HG02870 (cell line): ENCODE measurements around the gene MYL10.

Experiments used
- ATAC-seq: cut with Tn5 transposase; IDR thresholded peaks from one replicate; pipeline ENCODE4 v1.9.1; 2021; ENCODE audit warnings: mild to moderate bottlenecking, moderate library complexity; ENCODE audit not compliant: unreplicated experiment

The MYL10 gene

GRCh38 chr7:101629171-101629570 is at the start of gene MYL10:
TSS of gene MYL10 (minus strand) at chr7:101629296. CDS start at chr7:101629118, 178 bp downstream.
- no peak for ATAC-seq

GRCh38 chr7:101678658-101679057 is 49.6 kb upstream of the MYL10 start:
- ATAC-seq = no peak

- no peak for ATAC-seq
Observed at GRCh38 chr7:101677797-101678479, 48.8 kb upstream of the MYL10 start.

GRCh38 chr7:101677391-101677790 is 48.3 kb upstream of the MYL10 start:
- no peak for ATAC-seq

- ATAC-seq = no peak
Observed at GRCh38 chr7:101676956-101677355, 47.9 kb upstream of the MYL10 start.

- ATAC-seq = no peak
Observed at GRCh38 chr7:101676062-101676598, 47.0 kb upstream of the MYL10 start.

GRCh38 chr7:101674439-101674838 is 45.3 kb upstream of the MYL10 start:
- no peak for ATAC-seq

- no peak for ATAC-seq
Observed at GRCh38 chr7:101673951-101674350, 44.9 kb upstream of the MYL10 start.

GRCh38 chr7:101673315-101673714 is 44.2 kb upstream of the MYL10 start:
- ATAC-seq = no peak

GRCh38 chr7:101671371-101672356 is 42.6 kb upstream of the MYL10 start:
- ATAC-seq = no peak

GRCh38 chr7:101669307-101669706 is 40.2 kb upstream of the MYL10 start:
- ATAC-seq = no peak

- ATAC-seq = no peak
Observed at GRCh38 chr7:101668726-101669125, 39.6 kb upstream of the MYL10 start.

GRCh38 chr7:101667920-101668319 is 38.8 kb upstream of the MYL10 start:
- no peak for ATAC-seq

GRCh38 chr7:101667399-101667798 is 38.3 kb upstream of the MYL10 start:
- no peak for ATAC-seq

GRCh38 chr7:101666741-101667140 is 37.6 kb upstream of the MYL10 start:
- ATAC-seq = no peak

GRCh38 chr7:101666293-101666692 is 37.2 kb upstream of the MYL10 start:
- ATAC-seq = no peak

GRCh38 chr7:101664893-101665471 is 35.9 kb upstream of the MYL10 start:
- ATAC-seq = no peak

GRCh38 chr7:101664436-101664835 is 35.3 kb upstream of the MYL10 start:
- no peak for ATAC-seq

GRCh38 chr7:101663747-101664146 is 34.7 kb upstream of the MYL10 start:
- no peak for ATAC-seq

GRCh38 chr7:101662447-101662998 is 33.4 kb upstream of the MYL10 start:
- no peak for ATAC-seq

GRCh38 chr7:101659706-101660105 is 30.6 kb upstream of the MYL10 start:
- no peak for ATAC-seq
